GM12892 (cell line): ENCODE data around the gene OPA3.

ENCODE experiments used
- POLR2A ChIP-seq: IDR thresholded peaks from 2 replicates; pipeline ENCODE4 v1.6.1; 2011; ENCODE audit warnings: low read depth, low read length, control low read depth
- POLR2AphosphoS5 ChIP-seq: IDR thresholded peaks from 2 replicates; pipeline ENCODE4 v1.6.1; 2011; ENCODE audit warnings: low read depth, low read length, control low read depth
- TAF1 ChIP-seq: IDR thresholded peaks from 2 replicates; pipeline ENCODE4 v1.6.1; 2011; ENCODE audit warnings: low read depth, mild to moderate bottlenecking, control low read depth, low read length, borderline replicate concordance

- no peak for TF ChIP-seq POLR2A
- no peak for TF ChIP-seq POLR2AphosphoS5
- TF ChIP-seq TAF1, result no peak
These were observed 91.8 kb downstream of the OPA3 start for GRCh38 chr19:45492627-45493470.
